Heart right ventricle (tissue), 16 donors: ENCODE results near the gene NF1. TPM values are rescaled to one million over a fixed set of nuclear protein-coding genes. Genes with fewer than 3 reads are reported as not detected.

Source experiments
- ATAC-seq, 8 donors: fragments of 200-7000 bp; cut with Tn5 transposase; one replicate each; pipeline ENCODE4 v1.9.1; 2020; ENCODE audit warnings: mild to moderate bottlenecking in 8 of 8, moderate library complexity in 8 of 8, moderate number of reproducible peaks in 1 of 8
- DNase-seq, 2 donors: peaks; one replicate each; pipeline ENCODE4 v3.0.0-alpha.2; 2020
- H3K27ac ChIP-seq, 10 donors: fragments of 200-600 bp; sonication (generic) in 2 of 10; one replicate each; pipeline versions ENCODE4 v1.5.0 to v1.8.0; 2020 to 2022; ENCODE audit warnings: mild to moderate bottlenecking in 3 of 10
- H3K27me3 ChIP-seq, 7 donors: fragments of 200-600 bp; one replicate each; pipeline ENCODE4 v1.8.0; 2021 to 2022; ENCODE audit warnings: mild to moderate bottlenecking in 2 of 7
- H3K36me3 ChIP-seq, 9 donors: fragments of 200-600 bp; sonication (generic) in 1 of 9; one replicate each; pipeline versions ENCODE4 v1.5.0 to v1.8.0; 2020 to 2022; ENCODE audit warnings: mild to moderate bottlenecking in 2 of 9
- H3K4me1 ChIP-seq, 9 donors: fragments of 200-600 bp; sonication (generic) in 1 of 9; one replicate each; pipeline versions ENCODE4 v1.5.0 to v1.8.0; 2020 to 2022; ENCODE audit warnings: mild to moderate bottlenecking in 4 of 9
- H3K4me3 ChIP-seq, 10 donors: fragments of 200-600 bp; sonication (generic) in 2 of 10; one replicate each; pipeline versions ENCODE4 v1.5.0 to v1.8.0; 2020 to 2022; ENCODE audit warnings: mild to moderate bottlenecking in 7 of 10, moderate library complexity in 2 of 10
- H3K9me3 ChIP-seq, 11 donors: fragments of 200-600 bp in 10 of 11; sonication (generic) in 2 of 11; one replicate each; pipeline versions ENCODE4 v1.5.0 to v1.8.0; 2013 to 2022; ENCODE audit warnings: mild to moderate bottlenecking in 2 of 11, control low read depth in 1 of 11, moderate library complexity in 1 of 11
- CTCF ChIP-seq, 9 donors: fragments of 200-600 bp; sonication (generic) in 2 of 9; IDR thresholded peaks; one replicate each; pipeline versions ENCODE4 v1.5.0 to v1.8.0; 2021 to 2022; ENCODE audit warnings: antibody characterized with exemption in 9 of 9, mild to moderate bottlenecking in 5 of 9, moderate library complexity in 1 of 9
- WGBS, 2 donors: extraction: QIAGEN DNeasy Blood & Tissue Kit; methylation state at CpG; one replicate each; pipeline ENCODE4 v1.1.7; 2013; ENCODE audit warnings: inconsistent platforms in 1 of 2; 5-methylcytosine and 5-hydroxymethylcytosine counted together
- intact Hi-C, 10 donors: fragments of 100-400 bp; cut with DNase I; formaldehyde crosslinking; loops; one replicate each; pipeline versions ENCODE4 v1.11.1 to v1.14.2; 2022
- polyA plus RNA-seq, 2 donors: library from polyadenylated mRNA; stranded (reverse); fragments of 200-250 nt; gene quantifications; one replicate each; pipeline ENCODE4 v1.2.3, GENCODE V29; 2013
- total RNA-seq, 10 donors: library from RNA; stranded (reverse); fragmentation: NEBNext Ultra II Directional in 3 of 10; extraction: Animal tissue kit (Norgen Biotek cat#: 25700) in 3 of 10; gene quantifications; one replicate each; pipeline versions ENCODE4 v1.2.1 to v1.2.4, GENCODE V29; 2021 to 2023
- donor health status: Arrhythmogenic right ventricular cardiomyopathy.
- donor health status: ischemic (EF 13 %, LVEDD 7.1; RV severe dilation, severe dysfunction).
- donor health status: healthy with polysubstance abuse.
- donor health status: DM: no; HTN: yes; CAD: no.
- donor health status: DM: no; HTN: no; CAD: no.
- donor health status: ischemic (EF 25% LVEDD 6.9; RV normal size, moderate dysfunction).
- donor health status: ischemic (EF 25% LVEDD 5.7; RV mildly dilated, moderate dysfunction).
- donor health status: healthy.
- donor health status: DM: yes; HTN: yes; CAD: no.
- donor health status: Ischemic cardiomyopathy.
- donor health status: ischemic (EF 35%, LVEDD 5.7; RV mildly dilated, moderate dysfunction).
- donor health status: nonischemic (EF 11% LVEDD 7.7; RV severe dilation, severe dysfunction).
- donor health status: DM: yes; HTN: yes; CAD: no.
- donor health status: PGD.
- donor health status: ischemic (EF 29% LVEDD 5.4; RV normal size, mild dysfunction).
- donor health status: nonischemic (EF 23%, LVEDD 6.1; RV moderate dilation, normal function).

Gene NF1
- total and polyA plus RNA-seq, 12 donors, result 4.2 to 71.0 (median 54.6) TPM

- DNase-seq, result no peak
- 31 to 33% methylated on average over 17 of the region's 17 CpGs for WGBS, 2 donors
- intact Hi-C loops, result loop anchor here in 4 of 10 donors (5.0 to 10.0 kb wide), 3 partner anchors 79 to 121 kb away; no protein-coding TSS in a partner anchor
- no peak for ATAC-seq
- peak overlapping the region; percentile 83 to 98 (median 94) for H3K27ac ChIP-seq
- no peaks in the 10 kb centered on the region for H3K9me3 ChIP-seq
- H3K4me1 ChIP-seq, result peaks cover 0 to 27% (median 9%) of the 10 kb centered on the region in 9 donors
- H3K36me3 ChIP-seq, result no peaks in the 10 kb centered on the region
- peak overlapping the region; percentile 66 to 98 (median 89) for H3K4me3 ChIP-seq
- no peak for TF ChIP-seq CTCF (IDR thresholded peaks at IDR 0.05)
- H3K27me3 ChIP-seq, result no peaks in the 10 kb centered on the region
Measured at GRCh38 chr17:31093866-31094599, 744 bp upstream of the NF1 start.

- intact Hi-C loops, result loop anchor here in 3 of 10 donors (10.0 kb wide), 2 partner anchors 81 to 119 kb away; no protein-coding TSS in a partner anchor
- no peaks in the 10 kb centered on the region for H3K27me3 ChIP-seq
- WGBS, 2 donors, result 1% methylated on average over 41 to 45 of the region's 45 CpGs
- DNase-seq, result peak; percentile 34 to 43
- TF ChIP-seq CTCF (IDR thresholded peaks at IDR 0.05), result no peak
- H3K36me3 ChIP-seq, result no peaks in the 10 kb centered on the region
- H3K27ac ChIP-seq, result peak overlapping the region; percentile 83 to 98 (median 94)
- ATAC-seq, result peak in 7 of 8 donors; percentile 43 to 68 (median 61)
- no peaks in the 10 kb centered on the region for H3K9me3 ChIP-seq
- H3K4me3 ChIP-seq, result peak overlapping the region; percentile 66 to 98 (median 89)
- H3K4me1 ChIP-seq, result peaks cover under 1 to 28% (median 13%) of the 10 kb centered on the region in 9 donors
Measured at GRCh38 chr17:31095236-31096105, 694 bp downstream of the NF1 start.

GRCh38 chr17:31096106-31096436, 1.3 kb downstream of the NF1 start:
- no peak for TF ChIP-seq CTCF (IDR thresholded peaks at IDR 0.05)
- ATAC-seq, result no peak
- Histone ChIP-seq H3K4me1 (peaks cover 4 to 34% (median 19%) of the 10 kb centered on the region in 9 donors), H3K36me3 (no peaks in the 10 kb centered on the region), H3K27me3 (no peaks in the 10 kb centered on the region), H3K27ac (peak overlapping the region in 8 of 10 donors; percentile 85 to 97 (median 94)), H3K9me3 (no peaks in the 10 kb centered on the region), H3K4me3 (peak overlapping the region; percentile 66 to 98 (median 89))
- intact Hi-C loops, result loop anchor here in 3 of 10 donors (10.0 kb wide), 2 partner anchors 81 to 119 kb away; no protein-coding TSS in a partner anchor
- no peak for DNase-seq
- 6 to 9% methylated on average over 5 of the region's 5 CpGs for WGBS, 2 donors

DNA sequence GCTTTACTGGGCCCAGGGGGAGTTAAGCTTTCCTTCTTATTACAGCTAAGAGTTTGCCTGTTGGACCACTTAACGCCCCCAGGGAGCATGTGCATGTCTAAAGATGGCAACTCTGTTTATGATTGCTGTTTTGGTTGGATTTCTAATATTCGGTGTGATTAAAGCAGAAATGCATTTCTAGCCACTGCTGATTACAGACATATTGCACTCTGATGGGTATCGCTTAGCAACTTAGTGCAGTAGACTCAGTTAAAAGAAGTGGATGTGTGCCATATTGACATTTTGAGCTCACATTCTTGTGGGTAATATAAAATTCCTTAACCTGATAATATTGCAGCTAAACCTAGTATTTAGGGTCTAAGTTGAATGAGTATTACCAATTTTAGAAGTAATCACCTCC, 4.2 kb downstream of the NF1 start:
- DNase-seq (no peak), ATAC-seq (no peak)
- no peaks in the 10 kb centered on the region for H3K9me3 ChIP-seq
- 86 to 87% methylated on average over 3 of the region's 3 CpGs for WGBS, 2 donors
- intact Hi-C loops, result loop anchor here in 3 of 10 donors (10.0 kb wide), 2 partner anchors 84 to 116 kb away; no protein-coding TSS in a partner anchor
- no peaks in the 10 kb centered on the region for H3K27me3 ChIP-seq
- no peak overlapping the region for H3K4me3 ChIP-seq
- TF ChIP-seq CTCF (IDR thresholded peaks at IDR 0.05), result no peak
- H3K36me3 ChIP-seq, result no peaks in the 10 kb centered on the region
- H3K27ac ChIP-seq, result no peak overlapping the region
- H3K4me1 ChIP-seq, result peaks cover 4 to 43% (median 26%) of the 10 kb centered on the region in 9 donors
